ENCODE results near the gene FKBP11.

GRCh38 chr12:48875944-48876515 is 49.3 kb downstream of the FKBP11 start:
- TF ChIP-seq CTCF (IDR thresholded peaks at IDR 0.05) (no peak), POLR2A (IDR thresholded peaks at IDR 0.05) (no peak)
